ENCODE data around the gene RUFY3.

Gene RUFY3, protein sequence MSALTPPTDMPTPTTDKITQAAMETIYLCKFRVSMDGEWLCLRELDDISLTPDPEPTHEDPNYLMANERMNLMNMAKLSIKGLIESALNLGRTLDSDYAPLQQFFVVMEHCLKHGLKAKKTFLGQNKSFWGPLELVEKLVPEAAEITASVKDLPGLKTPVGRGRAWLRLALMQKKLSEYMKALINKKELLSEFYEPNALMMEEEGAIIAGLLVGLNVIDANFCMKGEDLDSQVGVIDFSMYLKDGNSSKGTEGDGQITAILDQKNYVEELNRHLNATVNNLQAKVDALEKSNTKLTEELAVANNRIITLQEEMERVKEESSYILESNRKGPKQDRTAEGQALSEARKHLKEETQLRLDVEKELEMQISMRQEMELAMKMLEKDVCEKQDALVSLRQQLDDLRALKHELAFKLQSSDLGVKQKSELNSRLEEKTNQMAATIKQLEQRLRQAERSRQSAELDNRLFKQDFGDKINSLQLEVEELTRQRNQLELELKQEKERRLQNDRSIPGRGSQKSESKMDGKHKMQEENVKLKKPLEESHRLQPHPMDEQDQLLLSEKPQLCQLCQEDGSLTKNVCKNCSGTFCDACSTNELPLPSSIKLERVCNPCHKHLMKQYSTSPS

DNA sequence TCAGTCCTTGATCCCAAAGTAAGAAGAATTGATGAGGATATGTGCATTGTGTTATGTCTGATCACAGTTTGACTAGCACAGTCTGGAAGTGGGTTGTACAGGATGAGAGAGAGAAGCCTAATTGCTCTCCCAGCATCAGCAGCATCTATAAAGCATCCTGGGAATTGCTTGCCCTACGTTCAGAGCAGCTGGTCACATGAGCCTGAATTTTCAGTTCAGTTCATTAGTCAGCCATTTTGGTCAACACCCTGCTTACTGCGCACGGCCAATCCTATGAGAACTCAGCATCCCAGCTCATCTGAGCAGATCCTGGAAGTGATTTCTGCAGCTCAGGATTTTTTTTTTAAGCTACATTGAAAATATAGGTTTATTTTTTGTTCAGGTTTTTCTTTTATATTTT is at the start of gene RUFY3:
RUFY3 (plus strand) TSS at position 218 of the 400 bp plus-strand sequence. CDS start 610 bp downstream, outside the sequence.
- peak; percentile 16 for DNase-seq (ENCODE audit: low spot score)
- ChIA-PET CTCF (interaction anchor here (0.7 to 0.8 kb wide), 2 partner anchors 17 to 120 kb away, joined by 3 read pairs; no protein-coding TSS in a partner anchor), POLR2A (ENCODE audit: low non-redundant PET) (no interaction called here)
- no peak within 1 kb of the TSS for H3K27ac ChIP-seq
- TF ChIP-seq, protein P1, sequence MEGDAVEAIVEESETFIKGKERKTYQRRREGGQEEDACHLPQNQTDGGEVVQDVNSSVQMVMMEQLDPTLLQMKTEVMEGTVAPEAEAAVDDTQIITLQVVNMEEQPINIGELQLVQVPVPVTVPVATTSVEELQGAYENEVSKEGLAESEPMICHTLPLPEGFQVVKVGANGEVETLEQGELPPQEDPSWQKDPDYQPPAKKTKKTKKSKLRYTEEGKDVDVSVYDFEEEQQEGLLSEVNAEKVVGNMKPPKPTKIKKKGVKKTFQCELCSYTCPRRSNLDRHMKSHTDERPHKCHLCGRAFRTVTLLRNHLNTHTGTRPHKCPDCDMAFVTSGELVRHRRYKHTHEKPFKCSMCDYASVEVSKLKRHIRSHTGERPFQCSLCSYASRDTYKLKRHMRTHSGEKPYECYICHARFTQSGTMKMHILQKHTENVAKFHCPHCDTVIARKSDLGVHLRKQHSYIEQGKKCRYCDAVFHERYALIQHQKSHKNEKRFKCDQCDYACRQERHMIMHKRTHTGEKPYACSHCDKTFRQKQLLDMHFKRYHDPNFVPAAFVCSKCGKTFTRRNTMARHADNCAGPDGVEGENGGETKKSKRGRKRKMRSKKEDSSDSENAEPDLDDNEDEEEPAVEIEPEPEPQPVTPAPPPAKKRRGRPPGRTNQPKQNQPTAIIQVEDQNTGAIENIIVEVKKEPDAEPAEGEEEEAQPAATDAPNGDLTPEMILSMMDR (conservative IDR thresholded peaks at IDR 0.05; ENCODE audit: low read depth), result no peak

DNA sequence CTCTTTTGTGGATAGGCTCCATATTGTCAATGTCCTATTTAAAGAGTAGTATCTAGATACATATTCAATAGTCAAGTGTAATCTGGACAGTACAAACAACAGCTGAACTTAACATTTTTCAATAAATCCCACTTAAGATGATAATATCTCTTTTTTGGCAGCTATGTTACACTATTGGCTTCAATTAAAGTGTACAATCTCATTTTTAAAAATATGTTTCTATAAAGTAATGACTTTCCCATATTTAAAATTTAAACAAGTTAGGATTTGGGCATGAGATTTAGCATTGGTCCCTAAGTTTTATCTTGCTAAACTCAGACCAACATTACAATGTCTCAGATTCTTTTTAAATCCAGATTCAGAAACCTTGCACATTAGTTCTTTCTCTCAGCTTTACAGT is 47.6 kb upstream of the RUFY3 start:
- POLR2A ChIA-PET (ENCODE audit: low non-redundant PET), result no interaction called here
- no peak for DNase-seq (ENCODE audit: low spot score)
- TF ChIP-seq, protein P1 (conservative IDR thresholded peaks at IDR 0.05; ENCODE audit: low read depth), result no peak
- CTCF ChIA-PET, result interaction anchor here (0.6 kb wide), 1 partner anchor 13 kb away, joined by 5 read pairs; no protein-coding TSS in a partner anchor
- H3K27ac ChIP-seq, result no peak overlapping the region

DNA sequence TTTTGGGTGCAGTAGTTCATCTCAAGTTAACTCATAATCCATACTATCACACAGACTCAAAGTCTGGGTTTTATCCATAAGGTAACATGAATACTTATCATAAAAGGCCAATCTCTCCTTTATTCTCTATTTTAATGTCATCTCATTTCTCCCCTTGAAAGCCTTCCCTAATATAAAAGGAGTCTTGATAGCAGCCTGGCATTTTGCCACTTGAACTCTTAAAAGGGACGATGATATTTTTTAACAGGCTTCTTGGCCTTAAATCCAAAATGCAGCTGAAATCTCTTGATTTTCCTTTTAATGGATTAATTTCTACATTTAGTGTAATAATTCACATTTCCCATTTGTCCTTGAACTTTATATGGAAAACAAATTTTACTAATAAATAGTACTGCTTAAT is 47.0 kb upstream of the RUFY3 start:
- CTCF ChIA-PET, result no interaction called here
- POLR2A ChIA-PET (ENCODE audit: low non-redundant PET), result no interaction called here

DNA sequence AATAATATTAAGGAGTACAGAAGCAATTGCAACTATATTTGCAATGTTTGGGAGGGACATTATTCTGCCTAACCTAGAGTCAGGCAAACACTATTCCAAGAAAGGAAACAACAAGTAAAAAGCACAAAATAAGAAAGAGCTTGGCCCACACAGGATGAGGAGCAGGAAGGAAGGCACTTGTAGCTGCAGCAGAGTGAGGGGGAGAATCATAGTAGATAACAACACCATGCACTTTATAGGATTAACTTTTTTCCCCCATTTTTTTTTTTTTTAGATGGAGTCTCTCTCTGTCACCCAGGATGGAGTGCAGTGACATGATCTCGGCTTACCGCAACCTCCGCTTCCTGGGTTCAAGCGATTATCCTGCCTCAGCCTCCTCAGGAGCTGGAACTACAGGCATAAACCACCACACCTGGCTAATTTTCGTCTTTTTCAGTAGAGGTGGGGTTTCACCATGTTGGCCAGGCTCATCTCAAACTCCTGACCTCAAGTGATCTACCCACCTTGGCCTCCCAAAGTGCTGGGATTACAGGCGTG is 45.1 kb upstream of the RUFY3 start:
- CTCF ChIA-PET, result interaction anchor here (0.6 kb wide), 1 partner anchor 24 kb away, joined by 4 read pairs; no protein-coding TSS in a partner anchor
- no peak overlapping the region for H3K27ac ChIP-seq
- POLR2A ChIA-PET (ENCODE audit: low non-redundant PET), result no interaction called here
- no peak for DNase-seq (ENCODE audit: low spot score)
- TF ChIP-seq, protein P1 (conservative IDR thresholded peaks at IDR 0.05; ENCODE audit: low read depth), result no peak

More for the DNA sequence above, 47.0 kb upstream of the RUFY3 start:
- no peak for DNase-seq (ENCODE audit: low spot score)
- H3K27ac ChIP-seq, result no peak overlapping the region
- TF ChIP-seq, protein P1 (conservative IDR thresholded peaks at IDR 0.05; ENCODE audit: low read depth), result no peak

DNA sequence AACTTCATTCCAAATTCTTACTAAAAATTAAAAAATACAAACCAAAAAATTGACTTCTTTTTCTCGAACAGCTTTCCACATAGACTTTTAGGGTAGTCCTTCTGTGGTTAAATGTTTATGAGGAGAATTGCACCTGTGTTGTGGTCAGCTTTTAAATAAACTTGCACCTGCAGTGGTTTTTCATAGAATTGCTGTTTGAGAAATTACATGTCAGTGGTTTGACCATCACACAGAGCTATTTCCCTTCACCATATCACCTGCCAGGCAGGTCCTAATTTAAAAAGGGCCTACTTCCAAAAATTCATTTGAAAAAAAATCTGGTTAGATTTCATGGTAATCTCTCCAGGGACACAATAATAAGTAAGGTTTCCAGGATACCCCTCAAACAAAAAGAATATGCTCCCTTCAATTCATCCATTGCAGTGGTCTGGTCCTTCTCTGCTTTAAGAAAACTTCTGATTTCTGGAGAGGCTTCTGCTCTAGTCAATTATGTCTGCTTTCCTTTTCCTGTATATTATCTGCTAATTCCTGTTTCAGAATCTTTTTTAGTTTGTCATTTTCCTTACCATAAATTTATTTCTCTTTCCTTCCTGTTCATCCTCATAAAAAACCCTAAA is 43.3 kb upstream of the RUFY3 start:
- no peak for DNase-seq (ENCODE audit: low spot score)
- H3K27ac ChIP-seq, result no peak overlapping the region
- TF ChIP-seq, protein P1 (conservative IDR thresholded peaks at IDR 0.05; ENCODE audit: low read depth), result no peak
- POLR2A ChIA-PET (ENCODE audit: low non-redundant PET), result no interaction called here
- CTCF ChIA-PET, result no interaction called here

DNA sequence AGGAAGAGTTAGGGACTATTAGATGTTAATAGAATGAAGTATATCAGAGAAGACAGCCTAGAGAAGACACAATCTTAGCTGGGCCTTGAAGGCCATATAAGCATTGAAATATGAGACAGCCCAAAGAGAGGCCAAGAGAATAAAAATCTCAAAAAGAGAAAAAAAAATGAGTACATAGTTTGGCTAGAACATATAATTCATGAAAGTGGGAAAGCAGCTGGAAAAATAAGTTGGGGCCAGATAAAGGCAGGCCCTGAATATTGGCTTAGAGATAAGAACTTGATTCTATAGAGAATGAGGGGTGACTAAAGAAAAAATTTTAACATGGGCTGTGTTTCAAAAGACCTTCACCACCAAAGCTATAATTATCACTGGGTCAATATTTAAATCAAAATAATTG is 40.8 kb upstream of the RUFY3 start:
- DNase-seq (ENCODE audit: low spot score), result no peak
- CTCF ChIA-PET, result interaction anchor here (0.6 kb wide), 1 partner anchor 16 kb away, joined by 3 read pairs; no protein-coding TSS in a partner anchor

More for the DNA sequence above, 40.8 kb upstream of the RUFY3 start:
- TF ChIP-seq, protein P1 (conservative IDR thresholded peaks at IDR 0.05; ENCODE audit: low read depth), result no peak
- POLR2A ChIA-PET (ENCODE audit: low non-redundant PET), result no interaction called here
- H3K27ac ChIP-seq, result no peak overlapping the region
